CD4-positive, alpha-beta T cell treated with Interleukin-2 at 100 ng/mL for 4 hours (primary cell): ENCODE results near the gene LPGAT1.
"Not testable (repeated sequence)": the region's sequence is repeated elsewhere in the genome, so short reads cannot be mapped to it uniquely, and the experiment has no call there.

ENCODE experiments used
- DNase-seq: peaks from one replicate; pipeline ENCODE4 v3.0.0-alpha.2; 2020; ENCODE audit warnings: low spot score

Gene LPGAT1

GRCh38 chr1:211703812-211704537 lies 126.6 kb downstream of the LPGAT1 start:
- no peak for DNase-seq

- no peak for DNase-seq
These were observed 128.8 kb downstream of the LPGAT1 start for GRCh38 chr1:211701733-211702132.

DNA sequence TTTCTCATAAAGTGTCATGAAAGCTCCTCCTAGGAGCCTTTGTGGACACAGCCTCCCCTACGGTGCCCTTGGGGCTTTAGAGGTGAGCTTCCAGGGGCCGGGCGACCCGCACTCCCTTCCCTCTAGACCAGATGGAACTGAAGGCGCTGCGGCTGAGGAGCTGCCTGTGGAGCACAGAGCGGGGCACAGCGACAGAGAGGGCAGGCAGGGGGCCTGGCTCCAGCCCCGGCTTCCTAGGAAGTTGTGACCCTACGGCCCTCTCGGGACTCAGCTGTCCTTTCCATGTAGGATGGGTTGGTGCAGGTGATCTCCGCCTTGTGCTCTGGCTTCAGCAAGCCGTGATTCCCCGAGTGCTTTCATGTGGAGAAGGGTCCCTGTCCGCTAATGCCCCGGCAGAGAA lies 131.5 kb downstream of the LPGAT1 start:
- DNase-seq: no peak

- DNase-seq: peak; percentile 83
These were observed 132.2 kb downstream of the LPGAT1 start for GRCh38 chr1:211698161-211699026.

GRCh38 chr1:211697356-211697755 lies 133.2 kb downstream of the LPGAT1 start:
- DNase-seq: no peak

- peak; percentile 11 for DNase-seq
These were observed 135.3 kb downstream of the LPGAT1 start for GRCh38 chr1:211695135-211695816.

DNA sequence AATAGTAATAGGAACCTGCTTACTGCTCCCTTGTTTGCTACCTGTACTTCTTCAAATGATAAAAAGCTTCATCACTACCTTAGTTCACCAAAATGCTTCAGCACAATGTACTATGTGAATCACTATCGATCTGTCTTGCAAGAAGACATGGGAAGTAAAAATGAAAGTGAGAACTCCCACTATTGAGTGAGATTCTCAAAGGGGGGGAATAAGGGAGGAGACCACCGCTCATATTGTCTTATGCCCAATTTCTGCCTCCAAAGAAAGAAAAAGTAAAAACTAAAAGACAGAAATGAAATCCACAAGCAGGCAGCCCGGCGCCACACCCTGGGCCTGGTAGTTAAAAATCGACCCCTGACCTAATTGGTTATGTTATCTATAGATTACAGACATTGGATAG lies 136.7 kb downstream of the LPGAT1 start:
- DNase-seq: not testable (repeated sequence)
